Left ventricle myocardium inferior (tissue), 1 donor: Measurements from ENCODE around the gene STON1. TPM values are rescaled to one million over a fixed set of nuclear protein-coding genes. Genes with fewer than 3 reads are reported as not detected.
"Not testable (repeated sequence)": the region's sequence is repeated elsewhere in the genome, so short reads cannot be mapped to it uniquely, and the experiment has no call there.

Source experiments
- DNase-seq: peaks from one replicate; pipeline ENCODE4 v3.0.0-alpha.2; 2020
- H3K27ac ChIP-seq: fragments of 200-600 bp; replicated peaks from 2 replicates; pipeline ENCODE4 v1.8.0; 2021
- H3K27me3 ChIP-seq: fragments of 200-600 bp; 2 replicates; pipeline ENCODE4 v1.8.0; 2021; ENCODE audit warnings: low read depth
- H3K36me3 ChIP-seq: fragments of 200-600 bp; 2 replicates; pipeline ENCODE4 v1.8.0; 2021
- H3K4me1 ChIP-seq: fragments of 200-600 bp; 2 replicates; pipeline ENCODE4 v1.8.0; 2021
- H3K4me3 ChIP-seq: fragments of 200-600 bp; 2 replicates; pipeline ENCODE4 v1.8.0; 2021; ENCODE audit warnings: mild to moderate bottlenecking, moderate library complexity
- H3K9me3 ChIP-seq: fragments of 200-600 bp; replicated peaks from 2 replicates; pipeline ENCODE4 v1.8.0; 2021
- CTCF ChIP-seq: fragments of 200-600 bp; IDR thresholded peaks from 2 replicates; pipeline ENCODE4 v1.8.0; 2021; ENCODE audit warnings: antibody characterized with exemption, mild to moderate bottlenecking, borderline replicate concordance
- intact Hi-C: fragments of 100-400 bp; cut with micrococcal nuclease; formaldehyde crosslinking; loops from one replicate; pipeline ENCODE4 v1.11.0; 2022
- total RNA-seq: library from RNA; stranded (reverse); fragmentation: NEBNext Ultra II Directional; extraction: Animal tissue kit (Norgen Biotek cat#: 25700); gene quantifications from one replicate; pipeline ENCODE4 v1.2.1, GENCODE V29; 2021
- donor health status: DM: no; HTN: yes; CAD: no; lungs with severe emphysema.

The STON1 gene
- total RNA-seq, 1 donor from 2014 or later: 6.9 TPM

GRCh38 chr2:48548840-48549239 lies 18.9 kb downstream of the STON1 start:
- intact Hi-C loops: no loop called here
- TF ChIP-seq CTCF: no peak
- Histone ChIP-seq H3K27me3 (no peaks in the 10 kb centered on the region), H3K36me3 (no peaks in the 10 kb centered on the region), H3K9me3 (no peaks in the 10 kb centered on the region), H3K4me3 (no peak overlapping the region), H3K27ac (no peak overlapping the region), H3K4me1 (peaks cover 21% of the 10 kb centered on the region)
- no peak for DNase-seq

- no peak for TF ChIP-seq CTCF
- Histone ChIP-seq H3K9me3 (no peaks in the 10 kb centered on the region), H3K4me1 (peaks cover 13% of the 10 kb centered on the region), H3K36me3 (no peaks in the 10 kb centered on the region), H3K27me3 (no peaks in the 10 kb centered on the region), H3K27ac (no peak overlapping the region), H3K4me3 (no peak overlapping the region)
- no peak for DNase-seq
- intact Hi-C loops: no loop called here
Measured at GRCh38 chr2:48549972-48550371, 20.0 kb downstream of the STON1 start.

GRCh38 chr2:48551548-48551947 lies 21.6 kb downstream of the STON1 start:
- H3K27ac ChIP-seq: no peak overlapping the region
- no peak overlapping the region for H3K4me3 ChIP-seq
- no peak for DNase-seq
- H3K27me3 ChIP-seq: no peaks in the 10 kb centered on the region
- H3K36me3 ChIP-seq: no peaks in the 10 kb centered on the region
- intact Hi-C loops: no loop called here
- no peak for TF ChIP-seq CTCF
- H3K4me1 ChIP-seq: peaks cover under 1% of the 10 kb centered on the region
- H3K9me3 ChIP-seq: no peaks in the 10 kb centered on the region

- H3K27me3 ChIP-seq, H3K36me3 ChIP-seq, H3K4me1 ChIP-seq, intact Hi-C loops, H3K4me3 ChIP-seq, DNase-seq, H3K9me3 ChIP-seq, H3K27ac ChIP-seq: not testable (repeated sequence)
Measured at GRCh38 chr2:48555071-48555470, 25.1 kb downstream of the STON1 start.

GRCh38 chr2:48558456-48558855 lies 28.5 kb downstream of the STON1 start:
- no peak for TF ChIP-seq CTCF
- Histone ChIP-seq H3K27me3 (no peaks in the 10 kb centered on the region), H3K27ac (no peak overlapping the region), H3K4me3 (no peak overlapping the region), H3K9me3 (no peaks in the 10 kb centered on the region), H3K36me3 (peaks cover 4% of the 10 kb centered on the region), H3K4me1 (no peaks in the 10 kb centered on the region)
- DNase-seq: no peak
- intact Hi-C loops: no loop called here

GRCh38 chr2:48560546-48561209 lies 30.7 kb downstream of the STON1 start:
- H3K4me1 ChIP-seq: no peaks in the 10 kb centered on the region
- H3K4me3 ChIP-seq: no peak overlapping the region
- DNase-seq: no peak
- H3K27ac ChIP-seq: no peak overlapping the region
- TF ChIP-seq CTCF: no peak
- no peaks in the 10 kb centered on the region for H3K9me3 ChIP-seq
- H3K27me3 ChIP-seq: no peaks in the 10 kb centered on the region
- H3K36me3 ChIP-seq: peaks cover 4% of the 10 kb centered on the region
- intact Hi-C loops: no loop called here
